ENCODE measurements around the gene CORO1C.

The CORO1C gene

DNA sequence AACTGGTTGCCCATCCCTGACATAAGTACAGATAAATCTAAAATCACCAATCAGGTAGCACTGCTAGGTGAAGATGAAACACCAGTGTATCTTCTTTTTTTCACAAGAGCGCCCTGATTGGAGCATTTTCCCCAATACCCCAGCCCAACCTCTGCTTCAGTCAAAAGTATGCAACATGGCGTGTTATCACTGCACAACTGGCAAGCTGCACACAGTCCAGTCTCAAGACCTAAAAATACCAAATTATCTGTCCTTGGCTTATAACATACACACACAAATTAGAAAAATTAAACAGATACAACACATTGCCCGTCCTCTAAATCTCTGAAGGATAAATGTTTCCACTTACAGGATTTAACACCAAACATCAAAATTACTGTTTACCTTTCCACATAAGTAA lies 77.4 kb downstream of the CORO1C start:
- CTCF ChIA-PET = no interaction called here
- TF ChIP-seq CTCF (conservative IDR thresholded peaks at IDR 0.05; ENCODE audit: low read depth) = no peak
- no peak overlapping the region for H3K27ac ChIP-seq
- DNase-seq (ENCODE audit: low spot score) = no peak
- POLR2A ChIA-PET (ENCODE audit: low non-redundant PET) = no interaction called here

DNA sequence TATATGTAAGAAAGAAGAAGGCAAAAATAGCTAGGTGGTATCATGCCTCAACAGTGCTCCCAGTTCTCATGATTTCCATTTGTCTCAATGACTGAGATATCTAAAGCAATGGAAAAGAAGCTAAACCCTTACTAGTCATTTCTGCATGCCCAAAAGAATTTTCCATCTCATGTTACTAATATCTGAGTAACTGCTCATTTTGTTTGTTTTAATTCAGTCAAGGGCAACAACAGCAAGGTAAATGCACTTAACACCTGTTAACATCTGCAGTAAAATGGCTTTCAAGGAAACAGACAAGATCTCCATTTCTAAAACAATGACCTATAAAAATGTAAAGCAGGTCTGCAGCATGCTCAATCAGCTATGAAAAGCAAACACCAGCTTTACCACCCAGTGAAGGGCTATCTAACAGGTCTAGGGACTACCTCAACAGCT lies 78.2 kb downstream of the CORO1C start:
- no peak for DNase-seq (ENCODE audit: low spot score)
- CTCF ChIA-PET = interaction anchor here (0.5 to 1.1 kb wide), 4 partner anchors 12 to 410 kb away, joined by 3 to 5 read pairs (median 4); no protein-coding TSS in a partner anchor
- POLR2A ChIA-PET (ENCODE audit: low non-redundant PET) = no interaction called here
- no peak for TF ChIP-seq CTCF (conservative IDR thresholded peaks at IDR 0.05; ENCODE audit: low read depth)
- no peak overlapping the region for H3K27ac ChIP-seq

DNA sequence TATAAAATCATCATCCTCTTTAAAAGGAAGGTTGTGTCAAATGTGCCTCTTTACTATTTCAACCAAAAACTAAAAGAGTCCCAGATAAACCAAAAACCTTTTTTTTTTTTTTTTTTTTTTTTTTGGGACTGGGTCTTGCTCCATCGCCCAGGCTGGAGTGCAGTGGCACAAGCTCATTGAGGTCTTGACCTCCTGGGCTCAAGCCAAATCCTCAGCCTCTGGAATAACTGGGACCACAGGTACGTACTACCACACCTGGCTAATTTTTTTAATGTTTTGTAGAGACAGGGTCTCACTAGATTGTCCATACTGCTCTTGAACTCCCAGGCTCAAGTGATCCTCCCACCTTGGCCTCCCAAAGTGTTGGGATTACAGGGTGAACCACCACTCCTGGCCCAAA lies 81.2 kb downstream of the CORO1C start:
- CTCF ChIA-PET = interaction anchor here (0.7 to 1.1 kb wide), 2 partner anchors 171 to 443 kb away, joined by 3 read pairs; no protein-coding TSS in a partner anchor
- POLR2A ChIA-PET (ENCODE audit: low non-redundant PET) = no interaction called here
- H3K27ac ChIP-seq = peak overlapping the region; percentile 8; the same call in 1 of the 2 replicates
- TF ChIP-seq CTCF (conservative IDR thresholded peaks at IDR 0.05; ENCODE audit: low read depth) = no peak
- DNase-seq (ENCODE audit: low spot score) = no peak

GRCh38 chr12:108649669-108650068 lies 81.6 kb downstream of the CORO1C start:
- TF ChIP-seq CTCF (conservative IDR thresholded peaks at IDR 0.05; ENCODE audit: low read depth) = no peak
- H3K27ac ChIP-seq = peak overlapping the region; percentile 8; the same call in 1 of the 2 replicates
- ChIA-PET POLR2A (ENCODE audit: low non-redundant PET) (no interaction called here), CTCF (interaction anchor here (0.7 kb wide), 1 partner anchor 172 kb away, joined by 3 read pairs; no protein-coding TSS in a partner anchor)
- DNase-seq (ENCODE audit: low spot score) = no peak

GRCh38 chr12:108649126-108649525 lies 82.2 kb downstream of the CORO1C start:
- CTCF ChIA-PET = no interaction called here
- DNase-seq (ENCODE audit: low spot score) = no peak
- H3K27ac ChIP-seq = no peak overlapping the region
- TF ChIP-seq CTCF (conservative IDR thresholded peaks at IDR 0.05; ENCODE audit: low read depth) = no peak
- POLR2A ChIA-PET (ENCODE audit: low non-redundant PET) = no interaction called here

GRCh38 chr12:108648371-108648770 lies 82.9 kb downstream of the CORO1C start:
- POLR2A ChIA-PET (ENCODE audit: low non-redundant PET) = no interaction called here
- CTCF ChIA-PET = interaction anchor here (0.6 kb wide), 1 partner anchor 18 kb away, joined by 3 read pairs; no protein-coding TSS in a partner anchor
- H3K27ac ChIP-seq = peak overlapping the region; percentile 29; the same call in 1 of the 2 replicates
- no peak for DNase-seq (ENCODE audit: low spot score)
- no peak for TF ChIP-seq CTCF (conservative IDR thresholded peaks at IDR 0.05; ENCODE audit: low read depth)
